ENCODE results near the gene MYL10.
"Not testable (repeated sequence)": the region's sequence is repeated elsewhere in the genome, so short reads cannot be mapped to it uniquely, and the experiment has no call there.

Gene MYL10

GRCh38 chr7:101650579-101651081 is 21.5 kb upstream of the MYL10 start:
- no peak for DNase-seq

DNA sequence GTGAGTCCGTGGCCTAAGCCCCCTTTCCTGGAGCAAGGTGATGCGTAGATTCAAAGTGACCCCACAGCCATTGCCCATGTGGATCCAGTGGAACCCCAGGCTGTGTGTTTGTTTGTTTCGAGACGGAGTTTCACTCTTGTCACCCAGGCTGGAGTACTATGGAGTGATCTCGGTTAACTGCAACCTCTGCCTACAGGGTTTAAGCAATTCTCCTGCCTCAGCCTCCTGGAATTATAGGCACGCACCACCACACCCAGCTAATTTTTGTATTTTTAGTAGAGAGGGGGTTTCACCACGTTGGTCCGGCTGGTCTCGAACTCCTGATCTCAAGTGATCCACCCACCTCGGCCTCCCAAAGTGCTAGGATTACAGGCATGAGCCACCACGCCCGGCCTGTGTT is 18.8 kb upstream of the MYL10 start:
- not testable (repeated sequence) for DNase-seq

- DNase-seq: no peak
Observed at GRCh38 chr7:101645951-101646350, 16.9 kb upstream of the MYL10 start.

DNA sequence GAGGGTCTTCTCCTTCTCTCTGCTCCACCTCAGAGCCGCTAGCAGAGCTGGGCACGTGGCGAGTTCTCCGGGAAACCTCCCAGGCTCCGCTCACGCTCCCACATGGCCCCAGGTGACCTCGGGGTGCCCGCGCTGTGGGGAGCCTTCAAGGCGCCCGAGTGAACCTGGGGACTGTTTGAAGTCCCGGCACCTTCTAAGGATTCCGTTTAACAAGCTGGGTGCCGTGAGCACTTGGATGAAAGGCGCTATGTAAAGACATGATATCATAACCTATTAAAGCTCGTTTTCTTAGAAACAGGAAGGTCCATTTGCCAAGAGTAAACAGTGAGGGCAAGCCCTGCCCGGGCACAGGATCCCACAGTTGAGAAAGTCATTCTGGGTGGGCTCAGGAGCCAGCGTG is 15.8 kb upstream of the MYL10 start:
- no peak for DNase-seq

- not testable (repeated sequence) for DNase-seq
Observed at GRCh38 chr7:101639127-101639526, 10.0 kb upstream of the MYL10 start.

- no peak for DNase-seq
Observed at GRCh38 chr7:101636822-101637623, 7.9 kb upstream of the MYL10 start.

DNA sequence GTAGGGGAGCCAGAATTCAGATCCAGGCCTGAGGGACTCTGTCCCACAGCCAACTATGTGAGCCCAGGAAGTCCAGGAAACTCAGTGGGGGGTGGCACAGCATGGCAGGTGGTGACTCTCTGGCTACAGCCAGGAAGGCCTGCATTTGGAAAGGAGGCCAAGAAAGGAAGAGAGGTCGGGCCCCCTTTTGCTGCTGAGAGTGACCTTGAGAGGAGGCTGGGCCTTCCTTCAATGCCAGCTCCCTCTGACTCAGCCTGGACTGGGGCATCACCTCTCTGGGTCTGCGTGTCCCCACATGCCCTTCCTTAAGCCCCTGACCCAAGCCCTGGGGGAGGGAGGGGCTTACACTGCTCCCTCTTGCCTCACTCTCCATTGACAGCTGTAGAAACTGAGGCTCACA is 6.4 kb upstream of the MYL10 start:
- DNase-seq: no peak

DNA sequence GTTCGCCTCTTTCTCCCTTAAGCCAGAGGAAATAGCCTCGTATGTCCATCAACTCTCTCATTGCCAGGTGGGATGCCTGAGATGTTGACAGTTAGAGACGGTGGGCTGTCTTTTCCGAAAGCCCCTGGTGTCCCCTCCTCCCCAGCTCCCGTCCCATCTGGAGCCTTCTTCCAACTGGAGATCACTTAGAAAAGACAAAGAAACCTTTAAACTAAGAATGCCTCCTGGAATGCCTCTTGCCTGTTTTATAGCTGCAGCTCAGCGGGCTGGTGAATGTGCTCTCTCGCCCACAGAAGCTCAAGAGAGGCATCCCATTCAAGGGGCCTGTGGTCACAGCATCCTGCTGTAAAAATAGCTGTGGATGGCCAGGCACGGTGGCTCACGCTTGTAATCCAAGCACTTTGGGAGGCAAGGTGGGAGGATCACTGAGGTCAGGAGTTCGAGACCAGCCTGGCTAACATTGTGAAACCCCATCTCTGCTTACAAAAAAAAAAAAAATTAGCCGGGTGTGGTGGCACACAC is 5.2 kb upstream of the MYL10 start:
- no peak for DNase-seq

DNA sequence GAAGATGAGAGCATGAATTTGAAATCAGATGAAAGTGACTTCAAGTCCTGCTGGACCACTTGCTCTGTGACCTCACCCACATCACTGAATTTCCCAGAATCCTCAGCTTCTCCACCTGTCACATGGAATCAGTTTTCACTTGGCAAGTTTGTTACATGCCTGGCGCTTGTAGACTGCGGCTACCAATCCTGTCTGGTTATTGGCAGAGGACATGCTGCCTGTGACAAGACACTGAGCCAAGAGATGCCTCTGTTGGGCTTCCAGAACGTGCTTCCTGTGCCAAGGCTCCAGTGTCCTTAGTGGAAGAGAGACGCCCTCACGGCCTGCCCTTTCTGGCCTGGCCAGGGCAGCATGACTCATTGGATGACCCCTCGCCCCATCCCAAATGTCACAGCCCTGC is 4.4 kb upstream of the MYL10 start:
- no peak for DNase-seq

- no peak for DNase-seq
Observed at GRCh38 chr7:101632641-101633040, 3.5 kb upstream of the MYL10 start.

- no peak for DNase-seq
Observed at GRCh38 chr7:101631224-101631714, 2.2 kb upstream of the MYL10 start.

GRCh38 chr7:101630591-101630990 is 1.5 kb upstream of the MYL10 start:
- DNase-seq: no peak

DNA sequence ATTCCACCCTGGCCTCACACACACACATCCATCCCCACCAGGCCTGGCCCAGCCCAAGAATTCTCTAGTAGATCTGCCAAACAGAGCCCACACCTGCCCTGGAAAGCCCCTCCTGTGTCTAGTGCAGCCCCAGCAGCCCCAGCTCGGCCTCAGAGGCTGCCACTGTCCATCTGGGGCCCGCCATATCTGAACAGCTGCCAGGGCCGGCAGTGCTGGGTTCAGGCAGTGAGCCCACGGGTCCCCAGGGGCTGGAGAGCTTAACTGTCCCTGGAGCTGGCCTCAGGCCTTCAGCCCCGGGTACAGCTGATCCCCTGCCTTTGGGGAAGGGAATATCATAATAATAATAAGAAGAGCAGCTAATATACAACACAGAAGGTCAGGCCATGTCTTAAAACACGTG is 574 bp downstream of the MYL10 start:
- no peak for DNase-seq

GRCh38 chr7:101626758-101627157 is 2.3 kb downstream of the MYL10 start:
- DNase-seq: no peak

- DNase-seq: no peak
Observed at GRCh38 chr7:101626069-101626671, 2.9 kb downstream of the MYL10 start.

- no peak for DNase-seq
Observed at GRCh38 chr7:101625031-101625791, 3.9 kb downstream of the MYL10 start.

DNA sequence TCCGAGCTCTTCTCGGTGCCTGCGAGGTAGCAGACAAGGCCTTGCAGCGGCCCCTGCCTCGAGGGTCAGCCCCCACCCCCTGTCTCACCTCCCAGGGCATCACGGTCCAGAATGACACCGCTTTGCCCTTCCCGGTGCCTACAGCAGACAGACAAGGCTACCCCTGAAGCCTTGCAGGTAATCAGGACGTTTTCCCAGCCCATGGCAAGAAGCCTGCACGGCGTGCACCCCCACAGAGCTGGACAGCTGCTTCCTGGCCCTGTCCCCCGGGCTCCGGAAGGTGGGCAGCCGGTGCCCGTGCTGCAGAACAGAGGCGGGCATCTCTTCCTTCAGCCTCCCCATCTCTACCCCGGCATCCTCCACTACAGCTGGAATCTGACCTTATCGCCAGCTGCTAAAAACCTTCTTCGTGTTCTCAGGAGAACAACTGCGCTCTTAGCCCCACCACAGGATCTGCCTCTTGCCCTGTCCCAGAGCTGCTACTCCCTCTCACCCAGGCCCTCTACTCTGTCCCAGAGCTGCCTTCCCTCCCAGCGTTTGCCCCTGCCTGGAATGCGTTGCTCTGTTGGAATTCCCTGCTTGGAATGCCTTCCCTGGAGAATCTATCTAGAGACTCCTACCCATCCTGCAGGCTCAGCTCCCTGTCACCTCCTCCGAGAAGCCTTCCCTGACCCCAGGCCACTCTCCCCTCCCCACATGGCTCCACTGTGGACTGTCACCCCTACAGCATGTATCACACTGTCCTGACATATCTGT is 4.7 kb downstream of the MYL10 start:
- no peak for DNase-seq

DNA sequence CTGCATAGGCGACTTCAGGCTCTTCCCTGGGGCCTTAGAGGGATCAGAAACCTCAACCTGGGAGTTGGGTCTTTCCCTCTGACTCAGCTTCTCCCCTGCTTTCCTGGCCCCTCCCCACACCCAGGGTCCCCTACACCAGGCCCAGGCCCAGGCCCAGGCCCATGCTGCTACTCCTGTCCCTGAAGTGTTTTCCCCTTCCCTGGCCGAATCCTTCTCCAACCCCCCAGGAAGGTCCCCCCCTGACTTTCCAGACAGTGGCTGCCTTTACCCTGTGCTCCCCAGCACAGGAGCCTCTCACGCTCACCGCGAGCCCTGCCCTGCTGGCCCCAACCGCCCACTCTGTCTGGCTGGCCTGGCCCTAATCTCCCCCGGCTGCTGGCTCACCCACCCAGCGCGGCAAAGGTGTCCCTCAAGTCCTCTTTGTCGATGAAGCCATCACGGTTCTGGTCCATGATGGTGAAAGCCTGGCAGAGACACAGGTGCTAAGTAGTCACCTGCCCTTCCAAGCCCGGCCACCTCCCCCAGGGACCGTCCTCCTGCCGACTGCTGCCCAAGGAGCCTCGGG is 6.4 kb downstream of the MYL10 start:
- no peak for DNase-seq

GRCh38 chr7:101620991-101621390 is 8.1 kb downstream of the MYL10 start:
- DNase-seq: no peak

DNA sequence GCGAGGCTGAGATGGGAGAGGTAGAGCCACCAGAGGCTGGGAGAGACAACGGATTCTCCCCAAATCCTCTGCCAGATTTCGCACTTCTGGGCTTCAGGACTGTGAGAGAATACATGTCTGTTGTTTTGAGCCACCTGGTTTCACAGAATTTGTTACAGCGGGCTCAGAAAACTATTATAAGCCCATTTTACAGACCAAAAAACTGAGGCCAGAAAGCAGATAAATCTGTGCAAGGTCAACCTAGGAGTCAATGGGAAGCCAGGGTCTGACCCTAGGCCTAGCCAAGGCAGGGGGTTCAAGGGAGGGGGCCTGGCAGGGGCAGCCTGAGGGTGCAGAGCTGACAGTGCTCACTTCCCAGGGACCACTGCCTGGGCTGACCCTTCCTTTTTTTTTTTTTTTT is 8.7 kb downstream of the MYL10 start:
- DNase-seq: no peak

- DNase-seq: no peak
Observed at GRCh38 chr7:101618916-101619315, 10.2 kb downstream of the MYL10 start.

GRCh38 chr7:101618207-101618839 is 10.8 kb downstream of the MYL10 start:
- DNase-seq: no peak
